Motor neuron (in vitro differentiated cells): Measurements from ENCODE around the gene ISCA1. TPM values are rescaled to one million over a fixed set of nuclear protein-coding genes. Genes with fewer than 3 reads are reported as not detected.
"Not testable (repeated sequence)": the region's sequence is repeated elsewhere in the genome, so short reads cannot be mapped to it uniquely, and the experiment has no call there.

Experiments
- ATAC-seq, 8 experiments: fragments of 200-7000 bp; cut with Tn5 transposase; replicated peaks in 6 of 8; 2 replicates each; pipeline ENCODE4 v1.8.0; 2021; ENCODE audit warnings: mild to moderate bottlenecking in 8 of 8, moderate library complexity in 8 of 8
- H3K27ac ChIP-seq, 2 donors: fragments of 250-450 bp; sonication (Bioruptor Pico); 2 replicates each; pipeline ENCODE4 v1.9.0; 2021; ENCODE audit warnings: antibody characterized with exemption in 2 of 2, mild to moderate bottlenecking in 2 of 2, moderate library complexity in 1 of 2
- H3K4me1 ChIP-seq, 2 donors: fragments of 250-450 bp; sonication (Bioruptor Pico); replicated peaks in 1 of 2; 2 replicates each; pipeline ENCODE4 v1.6.1; 2021; ENCODE audit warnings: antibody characterized with exemption in 2 of 2, mild to moderate bottlenecking in 2 of 2, moderate library complexity in 1 of 2
- H3K4me3 ChIP-seq, 5 donors: fragments of 250-450 bp; sonication (Bioruptor Pico); 2 replicates each; pipeline ENCODE4 v1.9.0; 2021; ENCODE audit warnings: antibody characterized with exemption in 5 of 5, mild to moderate bottlenecking in 5 of 5, moderate library complexity in 4 of 5
- WGBS, 10 experiments: fragments of 450-650 bp; shearing (Covaris generic); methylation state at CpG; one replicate each; pipeline ENCODE4 v1.0.0; 2022; 5-methylcytosine and 5-hydroxymethylcytosine counted together
- in situ Hi-C, 9 experiments: fragments of 400-800 bp; cut with MboI; loops; one replicate each; pipeline ENCODE4 v1.15.0; 2021; ENCODE audit warnings: low sequenced_read_pairs in 9 of 9, low pct_unique_long_range_greater_than_20kb in 2 of 9; ENCODE audit not compliant: unreplicated experiment in 9 of 9
- total RNA-seq, 8 experiments: library from RNA; unstranded; fragments of 300-600 nt; gene quantifications; 2 replicates each; pipeline versions ENCODE4 v1.2.3 to v1.2.4, GENCODE V29; 2022

Gene ISCA1
- total RNA-seq, 8 experiments from 2014 or later, result 37.8 to 80.7 (median 63.1) TPM

DNA sequence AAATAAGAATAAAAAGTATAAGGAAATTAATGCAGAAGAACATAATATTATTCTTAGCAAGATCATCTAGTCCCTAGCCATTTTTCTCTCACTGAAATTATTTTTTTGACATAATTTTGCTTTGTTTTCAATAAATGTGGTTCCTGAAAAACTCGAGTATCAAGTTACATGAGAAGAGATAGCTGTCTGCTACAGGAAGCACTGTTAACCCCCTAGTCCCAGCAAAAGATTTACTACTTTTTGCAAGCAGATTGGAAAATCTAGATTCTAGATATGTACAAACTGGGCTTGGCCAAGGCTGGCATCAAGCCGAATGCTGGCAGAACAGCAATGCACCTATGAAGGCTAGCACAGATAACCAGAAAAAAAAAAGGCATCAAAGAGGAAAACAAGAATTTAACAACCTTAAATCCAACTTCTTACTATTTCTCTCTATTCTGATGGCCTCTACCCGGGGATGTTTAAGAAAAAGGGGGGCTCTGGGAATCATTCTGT, 21.9 kb upstream of the ISCA1 start:
- Histone ChIP-seq H3K4me3 (no peak overlapping the region), H3K4me1 (no peaks in the 10 kb centered on the region), H3K27ac (no peak overlapping the region)
- in situ Hi-C loops, result no loop called here
- ATAC-seq, result no peak
- WGBS, 10 experiments, result 40 to 100% (median 64%) methylated on average over 1 to 3 of the region's 3 CpGs

DNA sequence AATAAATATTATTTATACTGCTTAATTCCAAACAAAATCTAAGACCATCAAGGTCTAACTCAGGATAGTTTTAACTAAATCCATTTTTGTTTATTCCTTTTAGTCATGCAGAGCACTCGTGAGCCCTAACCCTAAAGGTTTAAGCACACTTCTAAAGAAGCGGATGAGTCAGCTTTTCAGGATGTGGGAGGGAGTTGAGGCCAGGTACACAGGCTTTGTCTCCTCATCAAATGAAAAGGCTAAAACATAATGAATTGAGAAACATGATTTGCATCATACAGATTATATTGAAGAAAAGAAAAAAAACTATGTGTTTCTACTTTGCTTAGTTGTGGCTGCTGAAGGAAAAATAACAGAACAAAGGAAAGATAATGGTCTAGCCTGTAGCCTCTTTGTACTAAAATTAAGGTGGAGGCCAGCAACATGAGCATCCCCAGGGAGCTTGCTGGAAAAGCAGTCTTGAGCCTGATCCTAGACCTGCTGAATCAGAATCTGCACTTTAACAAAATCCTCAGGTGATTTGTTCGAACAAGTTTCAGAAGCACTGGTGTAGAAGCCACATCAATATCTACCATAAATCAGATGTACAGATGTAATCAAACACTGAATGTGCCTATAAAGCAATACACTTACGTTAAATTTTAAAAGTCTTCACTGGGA, 21.1 kb upstream of the ISCA1 start:
- Histone ChIP-seq H3K27ac (no peak overlapping the region), H3K4me3 (no peak overlapping the region)
- in situ Hi-C loops, result no loop called here

DNA sequence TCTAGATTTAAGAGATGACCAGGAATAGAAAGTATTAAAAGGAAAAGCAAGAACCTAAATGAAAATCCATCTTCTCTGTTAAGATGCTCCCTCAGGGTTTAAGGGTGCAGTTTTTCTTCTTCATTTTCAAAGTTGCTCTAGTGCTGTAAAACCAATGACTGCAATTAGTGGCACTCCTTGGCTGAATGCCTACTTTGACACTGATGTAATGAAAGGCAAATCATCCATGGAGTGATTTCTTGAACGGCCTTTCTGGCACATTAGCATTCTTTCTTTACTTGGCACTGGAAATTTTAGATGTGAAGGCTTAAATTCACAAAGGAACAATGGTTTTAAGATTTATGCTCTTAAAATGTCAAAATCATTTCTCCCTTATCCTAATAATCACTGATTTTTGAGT, 19.3 kb upstream of the ISCA1 start:
- Histone ChIP-seq H3K27ac (no peak overlapping the region), H3K4me1 (no peaks in the 10 kb centered on the region), H3K4me3 (no peak overlapping the region)
- ATAC-seq, result no peak
- WGBS, 10 experiments, result 0 to 86% (median 64%) methylated on average over 1 of the region's 1 CpG; no CpG with 5 or more reads in 1 of the 10 experiments
- in situ Hi-C loops, result no loop called here

More for the DNA sequence above, 21.1 kb upstream of the ISCA1 start:
- WGBS, 10 experiments, result 80 to 100% (median 89%) methylated on average over 2 to 4 of the region's 4 CpGs
- no peak for ATAC-seq
- no peaks in the 10 kb centered on the region for H3K4me1 ChIP-seq

DNA sequence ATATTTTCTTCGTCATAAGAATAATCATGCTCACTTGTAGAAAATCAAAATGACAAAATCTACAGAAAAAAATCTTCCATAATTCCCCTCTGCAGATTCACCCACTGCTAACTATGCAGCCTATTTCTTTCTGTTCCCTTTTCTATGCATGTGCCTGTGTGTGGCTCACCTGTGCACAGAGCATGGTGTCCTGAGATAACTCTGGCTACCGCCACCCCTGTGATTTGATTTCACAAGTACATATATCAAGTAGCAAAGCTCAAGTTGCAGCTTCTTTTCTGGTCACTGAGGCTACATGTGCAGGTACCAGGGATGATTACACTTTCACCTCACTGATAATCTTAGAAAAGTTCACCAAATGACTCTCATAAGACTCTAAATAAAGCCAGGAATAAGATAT, 18.4 kb upstream of the ISCA1 start:
- ATAC-seq, result no peak
- no peaks in the 10 kb centered on the region for H3K4me1 ChIP-seq
- no peak overlapping the region for H3K4me3 ChIP-seq
- in situ Hi-C loops, result no loop called here
- no peak overlapping the region for H3K27ac ChIP-seq
- WGBS, 10 experiments, result 67 to 100% (median 98%) methylated on average over 1 to 2 of the region's 2 CpGs

DNA sequence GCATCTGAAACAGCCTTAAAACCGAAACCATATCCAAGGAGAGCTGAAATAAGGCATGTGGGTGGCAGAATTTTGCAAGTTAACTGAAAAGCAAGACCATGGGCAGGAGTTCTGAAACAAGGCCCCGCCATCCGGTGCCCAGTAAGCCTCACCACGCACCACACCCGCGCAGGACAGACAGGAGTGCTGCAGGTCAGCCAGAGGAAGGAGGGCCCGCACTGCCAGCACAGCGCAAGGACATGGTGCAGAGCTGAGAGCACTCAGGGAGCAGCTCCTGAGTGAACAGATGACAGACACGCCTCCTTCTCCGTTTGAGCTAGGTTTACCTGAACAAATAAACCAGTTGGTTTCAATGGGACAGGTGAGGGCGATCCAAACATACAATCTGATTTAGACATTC, 16.5 kb upstream of the ISCA1 start:
- 51 to 100% (median 94%) methylated on average over 1 to 9 of the region's 11 CpGs for WGBS, 10 experiments
- no peak for ATAC-seq
- H3K4me3 ChIP-seq, result no peak overlapping the region
- in situ Hi-C loops, result no loop called here
- H3K27ac ChIP-seq, result no peak overlapping the region
- no peaks in the 10 kb centered on the region for H3K4me1 ChIP-seq

DNA sequence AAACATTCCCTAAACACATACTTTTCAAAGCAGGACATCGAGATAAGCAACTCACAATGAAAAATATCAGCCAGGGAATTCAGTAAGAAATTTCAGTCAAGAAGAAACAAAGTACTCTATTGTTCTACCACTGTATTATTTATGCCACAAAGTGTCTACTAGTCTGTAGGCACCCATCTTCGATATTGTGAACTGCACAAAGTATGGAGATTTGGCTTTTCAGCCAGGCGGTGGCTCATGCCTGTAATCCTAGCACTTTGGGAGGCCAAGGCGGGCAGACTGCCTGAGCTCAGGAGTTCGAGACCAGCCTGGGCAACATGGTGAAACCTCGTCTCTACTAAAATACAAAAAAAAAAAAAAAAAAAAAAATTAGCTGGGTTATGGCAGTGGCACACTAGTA, 8.0 kb upstream of the ISCA1 start:
- H3K4me1 ChIP-seq, result peaks cover 7 to 28% of the 10 kb centered on the region in 2 donors
- in situ Hi-C loops, ATAC-seq, H3K27ac ChIP-seq, H3K4me3 ChIP-seq: not testable (repeated sequence)
- 87 to 100% (median 95%) methylated on average over 2 to 5 of the region's 6 CpGs; no CpG with 5 or more reads in 2 of the 10 experiments for WGBS, 10 experiments

DNA sequence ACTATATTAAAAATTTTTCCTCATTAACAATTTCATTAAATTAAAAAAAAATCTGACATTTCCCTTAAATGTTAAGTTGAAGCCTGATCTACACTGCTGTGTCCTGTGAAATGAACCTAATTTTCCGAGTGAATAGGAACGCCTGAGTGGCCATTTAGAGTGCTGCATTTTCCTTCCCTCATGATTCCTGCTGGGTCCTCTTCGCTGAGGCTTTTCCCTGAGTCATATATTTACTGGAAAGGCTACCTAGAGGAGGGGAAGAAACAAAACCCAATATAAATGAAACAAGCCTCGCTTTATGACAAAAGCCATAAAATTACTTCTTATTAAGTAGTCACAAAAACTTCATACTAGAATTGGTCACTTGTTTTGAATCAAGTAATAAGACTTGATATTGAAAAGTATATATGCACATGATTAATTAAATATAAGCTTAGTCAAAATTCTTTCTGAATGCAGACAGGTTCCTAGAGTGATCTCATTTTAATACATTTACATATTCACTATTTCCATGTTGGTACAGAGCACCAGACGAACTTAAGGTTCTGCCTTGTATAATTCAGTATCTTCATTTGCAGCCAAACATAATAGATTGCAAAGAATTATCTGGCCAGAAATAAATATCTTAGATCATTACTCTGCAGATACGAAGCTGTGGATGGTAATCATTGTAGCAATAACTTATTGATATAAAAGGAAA, 6.3 kb upstream of the ISCA1 start:
- peaks cover 7 to 28% of the 10 kb centered on the region in 2 donors for H3K4me1 ChIP-seq
- no peak overlapping the region for H3K27ac ChIP-seq
- ATAC-seq, result peak in 7 of 8 experiments; percentile 33 to 68 (median 47)
- in situ Hi-C loops, result no loop called here
- no peak overlapping the region for H3K4me3 ChIP-seq
- 33 to 100% (median 64%) methylated on average over 1 to 6 of the region's 6 CpGs for WGBS, 10 experiments

DNA sequence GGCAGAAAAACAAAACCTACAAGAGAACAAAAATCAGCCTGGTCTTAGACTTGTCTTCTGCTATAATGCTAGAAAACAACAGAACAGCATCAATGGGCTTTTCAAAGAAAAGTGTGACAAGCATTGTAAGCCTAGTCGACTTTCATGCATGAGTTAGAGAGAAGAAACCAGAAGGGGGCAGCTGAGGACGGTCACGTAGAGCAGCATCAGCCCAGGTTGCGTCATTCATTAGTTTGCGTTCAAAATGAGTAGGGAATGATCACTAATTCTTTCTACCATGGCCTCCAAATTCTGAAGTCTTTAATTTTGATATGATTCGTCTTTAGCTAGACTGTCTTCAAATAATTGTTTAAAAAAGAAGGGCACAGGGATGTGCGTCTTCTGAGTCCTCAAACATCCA, 4.7 kb upstream of the ISCA1 start:
- WGBS, 10 experiments, result 0 to 70% (median 16%) methylated on average over 1 to 5 of the region's 7 CpGs; no CpG with 5 or more reads in 2 of the 10 experiments
- peak overlapping the region; percentile 52 to 73 for H3K27ac ChIP-seq
- in situ Hi-C loops, result no loop called here
- ATAC-seq, result peak in 2 of 8 experiments; percentile 5 to 6
- peak overlapping the region in 1 of 5 donors; percentile 14 for H3K4me3 ChIP-seq
- H3K4me1 ChIP-seq, result peaks cover 13 to 33% of the 10 kb centered on the region in 2 donors

DNA sequence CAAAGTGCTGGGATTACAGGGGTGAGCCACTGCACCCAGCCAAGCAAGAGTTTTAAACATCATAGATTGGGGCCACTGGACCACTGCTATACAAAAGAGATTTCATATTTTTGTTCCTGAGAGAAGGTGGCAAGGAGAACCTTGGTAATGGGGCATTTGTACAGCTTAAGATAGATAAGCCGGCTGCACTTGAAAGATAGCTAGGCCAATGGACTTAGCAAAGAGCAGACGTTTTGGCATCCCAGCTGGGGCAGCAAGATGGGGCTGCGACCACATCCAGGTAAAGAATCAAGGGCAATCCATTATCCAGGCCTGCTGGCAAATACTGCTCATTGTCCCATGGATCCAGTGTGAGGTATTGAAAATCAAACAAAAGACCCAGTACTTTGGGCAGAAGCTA, 3.9 kb upstream of the ISCA1 start:
- in situ Hi-C loops, result no loop called here
- no peak for ATAC-seq
- Histone ChIP-seq H3K4me3 (no peak overlapping the region), H3K27ac (peak overlapping the region in 1 of 2 donors; percentile 73), H3K4me1 (peaks cover 13 to 33% of the 10 kb centered on the region in 2 donors)
- WGBS, 10 experiments, result 0 to 68% (median 27%) methylated on average over 1 to 3 of the region's 3 CpGs; no CpG with 5 or more reads in 2 of the 10 experiments

DNA sequence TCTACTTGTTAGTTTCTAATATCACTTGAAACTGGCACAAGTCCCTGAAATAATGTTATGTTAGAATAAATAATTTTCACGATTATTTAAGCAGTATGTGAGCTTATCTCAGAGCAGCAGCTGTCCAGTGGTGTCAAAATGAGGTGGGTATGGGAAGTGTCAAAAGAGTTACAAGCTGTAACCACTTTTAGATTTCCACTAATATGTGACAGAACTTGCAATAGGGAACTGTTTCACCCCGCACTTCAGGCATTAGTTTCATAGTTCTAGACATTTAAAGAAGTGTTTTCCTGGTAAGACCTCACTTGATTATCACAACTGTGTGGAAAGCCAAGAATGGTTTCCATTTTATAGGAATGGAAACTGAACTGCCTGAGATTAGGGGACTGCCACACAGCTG, 2.9 kb upstream of the ISCA1 start:
- ATAC-seq, result no peak
- in situ Hi-C loops, result no loop called here
- 67 to 100% (median 91%) methylated on average over 1 to 2 of the region's 2 CpGs; no CpG with 5 or more reads in 2 of the 10 experiments for WGBS, 10 experiments
- Histone ChIP-seq H3K27ac (no peak overlapping the region), H3K4me3 (no peak overlapping the region), H3K4me1 (peaks cover 20 to 42% of the 10 kb centered on the region in 2 donors)

DNA sequence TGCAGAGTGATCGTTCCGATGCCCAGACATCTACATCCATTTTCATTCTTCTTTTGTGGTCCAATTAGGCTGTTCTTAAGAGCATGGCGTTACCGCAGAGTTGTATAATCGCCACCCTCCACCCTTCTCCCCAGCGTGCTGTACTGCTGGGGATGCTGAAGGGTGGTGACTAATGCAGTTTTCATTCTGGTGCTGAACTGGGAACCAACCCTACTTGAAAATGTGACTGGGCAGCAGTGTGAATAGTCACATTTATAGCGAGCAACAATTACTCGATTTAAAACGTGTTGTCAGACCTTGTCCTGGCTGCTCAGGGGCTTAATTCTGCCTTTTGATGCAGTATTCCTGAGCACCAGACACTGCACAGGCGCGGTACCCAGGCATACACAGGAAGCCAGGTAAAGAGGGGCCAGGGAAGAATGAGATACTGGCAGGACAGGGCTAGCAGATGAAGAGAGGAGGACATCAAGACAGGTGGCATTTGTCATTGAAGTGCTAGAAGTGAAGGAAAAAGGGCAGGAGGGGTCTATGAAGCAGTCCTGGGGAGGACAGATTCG, 719 bp upstream of the ISCA1 start:
- H3K27ac ChIP-seq, result peak overlapping the region; percentile 90 to 95
- ATAC-seq, result peak in 4 of 8 experiments; percentile 27 to 61 (median 49)
- 0 to 100% (median 40%) methylated on average over 1 to 9 of the region's 12 CpGs; no CpG with 5 or more reads in 1 of the 10 experiments for WGBS, 10 experiments
- in situ Hi-C loops, result no loop called here
- peaks cover 27 to 43% of the 10 kb centered on the region in 2 donors for H3K4me1 ChIP-seq
- H3K4me3 ChIP-seq, result peak overlapping the region; percentile 77 to 92 (median 85)

DNA sequence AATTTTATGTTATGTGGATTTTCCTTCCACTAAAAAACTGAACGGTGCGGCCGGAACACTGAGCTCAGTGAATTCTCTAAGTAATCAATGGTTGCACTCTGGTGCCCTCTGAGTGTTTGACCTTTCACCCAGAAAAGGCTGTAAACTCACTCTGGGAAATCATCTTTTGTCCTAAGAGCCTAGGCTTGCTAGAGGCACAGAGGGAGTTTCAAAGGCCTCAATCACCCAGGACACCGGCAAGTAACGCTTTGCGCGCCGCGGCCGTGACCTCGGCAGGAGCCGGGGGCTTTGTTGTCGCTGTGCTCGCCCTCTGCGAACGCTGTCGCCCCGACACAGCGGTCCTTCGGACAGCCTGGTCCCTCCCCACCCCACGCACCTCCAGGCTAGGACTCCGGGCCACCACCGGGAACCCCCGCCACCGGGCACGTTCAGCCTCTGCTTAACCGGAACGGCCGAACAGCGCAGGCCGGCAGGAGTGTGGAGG, 703 bp downstream of the ISCA1 start:
- H3K4me3 ChIP-seq, result peak overlapping the region; percentile 77 to 92 (median 85)
- H3K4me1 ChIP-seq, result peaks cover 23 to 29% of the 10 kb centered on the region in 2 donors
- WGBS, 10 experiments, result 0% methylated on average over 3 to 20 of the region's 31 CpGs; no CpG with 5 or more reads in 4 of the 10 experiments
- peak in 2 of 8 experiments; percentile 3 to 6 for ATAC-seq
- in situ Hi-C loops, result no loop called here
- H3K27ac ChIP-seq, result peak overlapping the region; percentile 95 to 97

DNA sequence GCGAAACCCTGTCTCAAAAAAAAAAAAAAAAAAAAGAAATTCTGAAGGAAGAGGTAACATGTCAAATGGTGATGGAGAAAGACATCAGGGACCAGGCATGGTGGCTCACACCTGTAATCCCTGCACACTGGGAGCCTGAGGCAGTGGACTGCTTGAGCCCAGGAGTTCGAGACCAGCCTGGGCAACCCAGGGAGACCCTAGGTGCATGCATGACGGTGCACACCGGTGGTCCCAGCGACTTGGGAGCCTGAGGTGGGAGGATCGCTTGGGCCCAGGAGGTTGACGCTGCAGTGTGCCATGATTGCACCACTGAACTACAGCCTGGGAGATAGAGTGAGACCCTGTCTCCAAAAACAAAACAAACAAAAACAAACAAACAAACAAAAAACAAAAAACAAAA, 1.8 kb downstream of the ISCA1 start:
- in situ Hi-C loops, result no loop called here
- peaks cover 20 to 25% of the 10 kb centered on the region in 2 donors for H3K4me1 ChIP-seq
- ATAC-seq, result no peak
- 83 to 100% (median 96%) methylated on average over 1 to 7 of the region's 7 CpGs; no CpG with 5 or more reads in 2 of the 10 experiments for WGBS, 10 experiments
- H3K4me3 ChIP-seq, result peak overlapping the region in 4 of 5 donors; percentile 77 to 92 (median 84)
- H3K27ac ChIP-seq, result no peak overlapping the region
